Liver (tissue), 9 donors: ENCODE measurements around the gene NPAS1. TPM values are rescaled to one million over a fixed set of nuclear protein-coding genes. Genes with fewer than 3 reads are reported as not detected.

Experiments
- DNase-seq: peaks from one replicate; pipeline ENCODE4 v3.0.0-alpha.2; 2017; ENCODE audit warnings: low spot score
- H3K27ac ChIP-seq, 2 donors: one replicate each; pipeline ENCODE4 v1.7.0; 2013; ENCODE audit warnings: inconsistent platforms in 2 of 2, low read length in 2 of 2, control low read depth in 1 of 2, low read depth in 1 of 2, mild to moderate bottlenecking in 1 of 2
- H3K27me3 ChIP-seq, 4 donors: one replicate each; pipeline versions ENCODE4 v1.6.1 to v1.7.0; 2013; ENCODE audit warnings: low read length in 3 of 4, inconsistent platforms in 1 of 4, mild to moderate bottlenecking in 1 of 4, moderate library complexity in 1 of 4; ENCODE audit not compliant: control insufficient read depth in 4 of 4, insufficient read depth in 4 of 4
- H3K36me3 ChIP-seq, 4 donors: one replicate each; pipeline versions ENCODE4 v1.6.1 to v1.7.0; 2013; ENCODE audit warnings: low read length in 3 of 4, mild to moderate bottlenecking in 3 of 4, low read depth in 1 of 4, moderate library complexity in 1 of 4; ENCODE audit not compliant: control insufficient read depth in 4 of 4, insufficient read depth in 3 of 4
- H3K4me1 ChIP-seq, 4 donors: one replicate each; pipeline versions ENCODE4 v1.6.1 to v1.7.0; 2013; ENCODE audit warnings: low read length in 3 of 4, mild to moderate bottlenecking in 3 of 4, moderate library complexity in 1 of 4; ENCODE audit not compliant: control insufficient read depth in 4 of 4, insufficient read depth in 4 of 4
- H3K4me3 ChIP-seq, 3 donors: one replicate each; pipeline versions ENCODE4 v1.6.1 to v1.7.0; 2013; ENCODE audit warnings: low read length in 3 of 3, control low read depth in 1 of 3, low read depth in 1 of 3, mild to moderate bottlenecking in 1 of 3
- H3K9ac ChIP-seq, 2 donors: one replicate each; pipeline ENCODE4 v1.7.0; 2013; ENCODE audit warnings: low read length in 2 of 2, mild to moderate bottlenecking in 2 of 2, moderate library complexity in 2 of 2, control low read depth in 1 of 2, low read depth in 1 of 2
- H3K9me3 ChIP-seq, 4 donors: one replicate each; pipeline versions ENCODE4 v1.6.1 to v1.7.0; 2013; ENCODE audit warnings: low read length in 3 of 4; ENCODE audit not compliant: control insufficient read depth in 4 of 4
- CTCF ChIP-seq: fragments of 150-350 bp; IDR thresholded peaks from 2 replicates; pipeline ENCODE4 v1.5.1; 2017; ENCODE audit warnings: improper control_type of control experiment, low read depth, low read length; ENCODE audit not compliant: missing input control
- EGR1 ChIP-seq, 2 donors: IDR thresholded peaks; 2 replicates each; pipeline ENCODE4 v1.6.1; 2016 to 2018; ENCODE audit warnings: antibody characterized with exemption in 2 of 2, low read depth in 2 of 2
- FOXA1 ChIP-seq: IDR thresholded peaks from 2 replicates; pipeline ENCODE4 v1.6.1; 2016; ENCODE audit warnings: antibody characterized with exemption
- FOXA2 ChIP-seq: IDR thresholded peaks from 2 replicates; pipeline ENCODE4 v1.6.1; 2016; ENCODE audit warnings: antibody characterized with exemption
- GABPA ChIP-seq, 2 donors: IDR thresholded peaks in 1 of 2; conservative IDR thresholded peaks in 1 of 2; 2 replicates each; pipeline ENCODE4 v1.6.1; 2016; ENCODE audit warnings: antibody characterized with exemption in 2 of 2, mild to moderate bottlenecking in 1 of 2, moderate library complexity in 1 of 2
- HNF4A ChIP-seq, 2 donors: conservative IDR thresholded peaks; 2 replicates each; pipeline ENCODE4 v1.6.1; 2016; ENCODE audit warnings: antibody characterized with exemption in 2 of 2, mild to moderate bottlenecking in 2 of 2
- HNF4G ChIP-seq: IDR thresholded peaks from 2 replicates; pipeline ENCODE4 v1.6.1; 2016; ENCODE audit warnings: antibody characterized with exemption
- MAX ChIP-seq: IDR thresholded peaks from 2 replicates; pipeline ENCODE4 v1.6.1; 2016; ENCODE audit warnings: antibody characterized with exemption
- NR2F2 ChIP-seq: IDR thresholded peaks from 2 replicates; pipeline ENCODE4 v1.6.1; 2016; ENCODE audit warnings: antibody characterized with exemption
- RAD21 ChIP-seq, 2 donors: IDR thresholded peaks; 2 replicates each; pipeline ENCODE4 v1.6.1; 2016; ENCODE audit warnings: antibody characterized with exemption in 2 of 2, mild to moderate bottlenecking in 2 of 2
- REST ChIP-seq: IDR thresholded peaks from 2 replicates; pipeline ENCODE4 v1.6.1; 2016; ENCODE audit warnings: antibody characterized with exemption, mild to moderate bottlenecking
- RXRA ChIP-seq, 2 donors: IDR thresholded peaks; 2 replicates each; pipeline ENCODE4 v1.6.1; 2017 to 2018; ENCODE audit warnings: antibody characterized with exemption in 2 of 2, mild to moderate bottlenecking in 1 of 2
- SP1 ChIP-seq: IDR thresholded peaks from 2 replicates; pipeline ENCODE4 v1.6.1; 2018; ENCODE audit warnings: antibody characterized with exemption, mild to moderate bottlenecking
- TAF1 ChIP-seq: conservative IDR thresholded peaks from 2 replicates; pipeline ENCODE4 v1.6.1; 2016; ENCODE audit warnings: antibody characterized with exemption, mild to moderate bottlenecking
- YY1 ChIP-seq: IDR thresholded peaks from 2 replicates; pipeline ENCODE4 v1.6.1; 2016; ENCODE audit warnings: antibody characterized with exemption, mild to moderate bottlenecking
- WGBS: extraction: QIAGEN DNeasy Blood & Tissue Kit; methylation state at CpG from one replicate; pipeline ENCODE4 v1.1.7; 2013; 5-methylcytosine and 5-hydroxymethylcytosine counted together
- polyA plus RNA-seq, 2 donors: library from polyadenylated mRNA; stranded (reverse) in 1 of 2; unstranded in 1 of 2; fragments of 200-250 nt in 1 of 2; fragments of >200 nt in 1 of 2; fragmentation: Nextera tagmentation in 1 of 2; extraction: Ambion mirVana in 1 of 2; gene quantifications; one replicate each; pipeline versions ENCODE4 v1.2.1 to v1.2.3, GENCODE V29; 2013 to 2015
- total RNA-seq, 2 donors: library from RNA; depleted of rRNA; stranded (reverse); fragments of >200 nt; gene quantifications; one replicate each; pipeline ENCODE4 v1.2.3, GENCODE V29; 2014
- TF ChIP-seq, protein P1 (sequence below): IDR thresholded peaks from 2 replicates; pipeline ENCODE4 v1.6.1; 2016; ENCODE audit warnings: antibody characterized with exemption
- donor health status: healthy.
- donor health status: healthy.
- donor health status: healthy.
- donor health status: healthy.
- donor health status: healthy.

Gene NPAS1
- total and polyA plus RNA-seq, 4 donors, result 0.22 TPM; not detected in 3

DNA sequence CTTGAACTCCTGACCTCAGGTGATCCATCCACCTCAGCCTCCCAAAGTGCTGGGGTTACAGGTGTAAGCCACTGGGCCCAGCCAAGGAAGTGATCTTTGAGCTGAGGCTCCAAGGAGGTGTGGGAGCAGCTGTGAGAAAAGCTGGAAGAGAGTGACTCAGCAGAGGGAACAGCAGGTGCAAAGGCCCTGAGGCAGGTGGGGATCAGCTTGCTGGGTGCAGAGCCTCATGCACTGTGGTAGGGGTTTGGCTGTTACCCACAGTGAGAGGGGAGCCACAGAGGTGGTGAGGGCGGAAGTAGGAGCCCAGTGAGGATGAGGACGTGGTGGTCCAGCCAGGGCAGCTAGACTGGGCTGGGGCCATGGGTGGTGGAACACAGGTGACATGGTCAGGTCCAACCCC, 6.5 kb downstream of the NPAS1 start:
- no peak overlapping the region for H3K27ac ChIP-seq

More for the DNA sequence above, 6.5 kb downstream of the NPAS1 start:
- no peak for TF ChIP-seq TAF1
- TF ChIP-seq FOXA1, result no peak
- TF ChIP-seq REST, result no peak
- no peak for TF ChIP-seq YY1
- TF ChIP-seq RXRA (IDR thresholded peaks at IDR 0.05), result no peak
- TF ChIP-seq, protein P1, sequence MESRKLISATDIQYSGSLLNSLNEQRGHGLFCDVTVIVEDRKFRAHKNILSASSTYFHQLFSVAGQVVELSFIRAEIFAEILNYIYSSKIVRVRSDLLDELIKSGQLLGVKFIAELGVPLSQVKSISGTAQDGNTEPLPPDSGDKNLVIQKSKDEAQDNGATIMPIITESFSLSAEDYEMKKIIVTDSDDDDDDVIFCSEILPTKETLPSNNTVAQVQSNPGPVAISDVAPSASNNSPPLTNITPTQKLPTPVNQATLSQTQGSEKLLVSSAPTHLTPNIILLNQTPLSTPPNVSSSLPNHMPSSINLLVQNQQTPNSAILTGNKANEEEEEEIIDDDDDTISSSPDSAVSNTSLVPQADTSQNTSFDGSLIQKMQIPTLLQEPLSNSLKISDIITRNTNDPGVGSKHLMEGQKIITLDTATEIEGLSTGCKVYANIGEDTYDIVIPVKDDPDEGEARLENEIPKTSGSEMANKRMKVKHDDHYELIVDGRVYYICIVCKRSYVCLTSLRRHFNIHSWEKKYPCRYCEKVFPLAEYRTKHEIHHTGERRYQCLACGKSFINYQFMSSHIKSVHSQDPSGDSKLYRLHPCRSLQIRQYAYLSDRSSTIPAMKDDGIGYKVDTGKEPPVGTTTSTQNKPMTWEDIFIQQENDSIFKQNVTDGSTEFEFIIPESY, result no peak
- TF ChIP-seq NR2F2, result no peak
- no peak for TF ChIP-seq MAX
- no peak for TF ChIP-seq CTCF
- TF ChIP-seq HNF4G, result no peak
- no peak for TF ChIP-seq GABPA (IDR thresholded peaks at IDR 0.05 in 1 of 2, conservative IDR thresholded peaks at IDR 0.05 in 1 of 2)
- TF ChIP-seq SP1, result no peak
- no peak for TF ChIP-seq RAD21 (IDR thresholded peaks at IDR 0.05)
- TF ChIP-seq HNF4A (conservative IDR thresholded peaks at IDR 0.05), result no peak
- no peak for TF ChIP-seq FOXA2
- no peak for TF ChIP-seq EGR1 (IDR thresholded peaks at IDR 0.05; ENCODE audit: low read depth in 2 of 2)
- Histone ChIP-seq H3K27me3 (peaks cover 3 to 6% (median 6%) of the 10 kb centered on the region in 4 donors), H3K9me3 (no peaks in the 10 kb centered on the region), H3K4me1 (peaks cover 10 to 14% (median 11%) of the 10 kb centered on the region in 4 donors), H3K36me3 (no peaks in the 10 kb centered on the region), H3K4me3 (no peak overlapping the region), H3K9ac (no peak overlapping the region)
- WGBS, result 86% methylated on average over 2 of the region's 2 CpGs
- no peak for DNase-seq
